Measurements from ENCODE around the gene CDC45. TPM values are rescaled to one million over a fixed set of nuclear protein-coding genes. Genes with fewer than 3 reads are reported as not detected.

Gene CDC45
- total and polyA plus RNA-seq, 2 of the 13 experiments (the other 11 are each of a cell fraction or from before 2014, with no cell fraction given) = 14.4 to 36.3 TPM

- no TSS peak for BruUV-seq (replicated peaks)
- Histone ChIP-seq H3K4me1 (ENCODE audit: insufficient read depth, low read length) (no peaks in the 10 kb centered on the region), H3K27me3 (ENCODE audit: control insufficient read depth in 1 of 2, insufficient read depth in 2 of 2, low read length in 2 of 2) (no peaks in the 10 kb centered on the region), H3K4me3 (replicated peaks in 1 of 3; ENCODE audit: insufficient read depth in 1 of 3, low read depth in 2 of 3, low read length in 3 of 3) (no peak overlapping the region), H3K9ac (ENCODE audit: insufficient read depth, low read depth, low read length) (no peak overlapping the region), H3K27ac (ENCODE audit: extremely low read length, insufficient read depth, low read length) (no peak overlapping the region), H3K4me2 (ENCODE audit: low read depth, low read length) (no peak overlapping the region), H3K79me2 (ENCODE audit: insufficient read depth, low read length) (no peaks in the 10 kb centered on the region), H4K20me1 (ENCODE audit: insufficient read depth, low read length) (no peaks in the 10 kb centered on the region), H3K36me3 (replicated peaks in 1 of 2; ENCODE audit: control insufficient read depth in 1 of 2, insufficient read depth in 2 of 2, low read length in 2 of 2) (peaks cover 6 to 33% of the 10 kb centered on the region in 2 experiments; a peak in 3 of 5 replicates), H2AFZ (ENCODE audit: low read length) (no peak overlapping the region), H3K9me3 (ENCODE audit: low read length) (no peaks in the 10 kb centered on the region)
- POLR2A ChIA-PET = no interaction called here
- TF ChIP-seq CC2D1A (CRISPR knock-in tag; IDR thresholded peaks at IDR 0.05) (no peak), ZNF777 (CRISPR knock-in tag; IDR thresholded peaks at IDR 0.05) (no peak), ZNF557 (CRISPR knock-in tag; IDR thresholded peaks at IDR 0.05) (no peak), KDM3A (CRISPR knock-in tag; IDR thresholded peaks at IDR 0.05; ENCODE audit: low read depth) (no peak)
- WGBS (ENCODE audit: low lambda C conversion rate) = 96% methylated on average over 10 of the region's 10 CpGs
- intact Hi-C loops (cut with micrococcal nuclease; ENCODE audit: unreplicated experiment) (no loop called here), in situ Hi-C loops (cut with HindIII; ENCODE audit: extremely low pct_ligation_motif_present, low pct_unique_long_range_greater_than_20kb) (no loop called here)
- CTCF ChIA-PET (ENCODE audit: low intra/inter-chr PET ratio, low total read pairs) = no interaction called here
- no peak for ATAC-seq
- FAIRE-seq = no peak
- no peak for DNase-seq (ENCODE audit: low spot score)
Measured at GRCh38 chr22:19517171-19517500, 37.4 kb downstream of the CDC45 start.

DNA sequence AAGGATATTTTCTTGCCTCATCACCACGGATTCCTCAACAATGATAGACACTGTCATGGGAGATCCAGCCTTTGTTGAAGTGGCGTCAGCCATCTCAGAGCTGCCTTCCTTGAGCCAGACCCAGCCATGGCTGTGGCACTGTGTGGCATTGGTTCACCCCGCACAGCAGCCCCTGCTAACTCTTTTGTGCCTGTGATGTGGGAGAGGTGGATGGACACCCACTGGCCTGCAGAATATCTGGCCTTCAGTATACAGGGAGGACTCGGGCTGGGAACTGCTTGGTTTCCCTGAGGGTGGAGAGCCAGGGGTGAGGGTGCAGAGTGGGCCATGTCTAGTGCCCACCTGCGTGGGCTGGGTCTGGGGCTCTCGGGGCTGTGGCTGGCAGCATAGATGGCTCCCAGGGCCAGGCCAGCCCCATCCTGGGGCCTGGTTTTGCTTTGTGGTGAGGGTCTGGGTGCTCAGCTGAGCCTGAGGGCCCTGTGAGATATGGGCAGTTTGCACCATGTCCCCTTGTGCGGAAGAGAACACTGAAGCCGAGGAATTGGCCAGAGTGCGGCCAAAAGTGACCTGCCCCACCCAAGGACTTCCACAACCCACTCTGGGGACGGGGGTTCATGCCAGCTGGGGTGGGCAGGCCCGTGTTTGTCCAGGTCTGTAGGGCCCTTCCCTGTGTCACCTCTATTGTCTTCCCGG, 38.3 kb downstream of the CDC45 start:
- ChIA-PET CTCF (ENCODE audit: low intra/inter-chr PET ratio, low total read pairs) (no interaction called here), POLR2A (no interaction called here)
- BruUV-seq (replicated peaks) = no TSS peak
- WGBS (ENCODE audit: low lambda C conversion rate) = 97% methylated on average over 7 of the region's 12 CpGs
- Histone ChIP-seq H3K4me1 (ENCODE audit: insufficient read depth, low read length) (no peaks in the 10 kb centered on the region), H3K27me3 (ENCODE audit: control insufficient read depth in 1 of 2, insufficient read depth in 2 of 2, low read length in 2 of 2) (no peaks in the 10 kb centered on the region), H3K4me2 (ENCODE audit: low read depth, low read length) (no peak overlapping the region), H3K36me3 (replicated peaks in 1 of 2; ENCODE audit: control insufficient read depth in 1 of 2, insufficient read depth in 2 of 2, low read length in 2 of 2) (peaks cover 3 to 24% of the 10 kb centered on the region in 2 experiments; a peak in 3 of 5 replicates), H3K4me3 (replicated peaks in 1 of 3; ENCODE audit: insufficient read depth in 1 of 3, low read depth in 2 of 3, low read length in 3 of 3) (no peak overlapping the region), H3K9me3 (ENCODE audit: low read length) (no peaks in the 10 kb centered on the region), H3K27ac (ENCODE audit: extremely low read length, insufficient read depth, low read length) (no peak overlapping the region), H3K79me2 (ENCODE audit: insufficient read depth, low read length) (no peaks in the 10 kb centered on the region), H4K20me1 (ENCODE audit: insufficient read depth, low read length) (no peaks in the 10 kb centered on the region), H3K9ac (ENCODE audit: insufficient read depth, low read depth, low read length) (no peak overlapping the region), H2AFZ (ENCODE audit: low read length) (no peak overlapping the region)
- no peak for DNase-seq (ENCODE audit: low spot score)
- TF ChIP-seq CBFB (CRISPR knock-in tag; IDR thresholded peaks at IDR 0.05) (no peak), HDAC6 (IDR thresholded peaks at IDR 0.05; ENCODE audit: low read depth, low read length) (no peak), POGZ (CRISPR knock-in tag; IDR thresholded peaks at IDR 0.05) (no peak), MEIS2 (CRISPR knock-in tag; IDR thresholded peaks at IDR 0.05) (no peak), THAP11 (CRISPR knock-in tag; IDR thresholded peaks at IDR 0.05) (no peak), STAT5B (CRISPR knock-in tag; IDR thresholded peaks at IDR 0.05) (no peak), ZNF737 (CRISPR knock-in tag; IDR thresholded peaks at IDR 0.05; ENCODE audit: borderline replicate concordance) (no peak), ZNF225 (CRISPR knock-in tag; IDR thresholded peaks at IDR 0.05) (no peak), ZNF256 (CRISPR knock-in tag; conservative IDR thresholded peaks at IDR 0.05) (no peak), ZNF780A (CRISPR knock-in tag; IDR thresholded peaks at IDR 0.05) (no peak), RARG (CRISPR knock-in tag; IDR thresholded peaks at IDR 0.05; ENCODE audit: low read depth) (no peak), CREBL2 (CRISPR knock-in tag; IDR thresholded peaks at IDR 0.05; ENCODE audit: borderline replicate concordance) (no peak), ZNF570 (CRISPR knock-in tag; IDR thresholded peaks at IDR 0.05; ENCODE audit: borderline replicate concordance) (no peak), ZBTB44 (CRISPR knock-in tag; IDR thresholded peaks at IDR 0.05) (no peak), ZNF160 (CRISPR knock-in tag; IDR thresholded peaks at IDR 0.05) (no peak), ZNF709 (CRISPR knock-in tag; IDR thresholded peaks at IDR 0.05) (no peak)
- no peak for ATAC-seq
- in situ Hi-C loops (cut with HindIII; ENCODE audit: extremely low pct_ligation_motif_present, low pct_unique_long_range_greater_than_20kb) (no loop called here), intact Hi-C loops (cut with micrococcal nuclease; ENCODE audit: unreplicated experiment) (no loop called here)
- FAIRE-seq = no peak

Data from HepG2 (cell line).